ENCODE measurements around the gene C1QTNF8.

GRCh38 chr16:1109648-1110047, 13.6 kb upstream of the C1QTNF8 start:
- TF ChIP-seq, protein P1, sequence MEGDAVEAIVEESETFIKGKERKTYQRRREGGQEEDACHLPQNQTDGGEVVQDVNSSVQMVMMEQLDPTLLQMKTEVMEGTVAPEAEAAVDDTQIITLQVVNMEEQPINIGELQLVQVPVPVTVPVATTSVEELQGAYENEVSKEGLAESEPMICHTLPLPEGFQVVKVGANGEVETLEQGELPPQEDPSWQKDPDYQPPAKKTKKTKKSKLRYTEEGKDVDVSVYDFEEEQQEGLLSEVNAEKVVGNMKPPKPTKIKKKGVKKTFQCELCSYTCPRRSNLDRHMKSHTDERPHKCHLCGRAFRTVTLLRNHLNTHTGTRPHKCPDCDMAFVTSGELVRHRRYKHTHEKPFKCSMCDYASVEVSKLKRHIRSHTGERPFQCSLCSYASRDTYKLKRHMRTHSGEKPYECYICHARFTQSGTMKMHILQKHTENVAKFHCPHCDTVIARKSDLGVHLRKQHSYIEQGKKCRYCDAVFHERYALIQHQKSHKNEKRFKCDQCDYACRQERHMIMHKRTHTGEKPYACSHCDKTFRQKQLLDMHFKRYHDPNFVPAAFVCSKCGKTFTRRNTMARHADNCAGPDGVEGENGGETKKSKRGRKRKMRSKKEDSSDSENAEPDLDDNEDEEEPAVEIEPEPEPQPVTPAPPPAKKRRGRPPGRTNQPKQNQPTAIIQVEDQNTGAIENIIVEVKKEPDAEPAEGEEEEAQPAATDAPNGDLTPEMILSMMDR (IDR thresholded peaks at IDR 0.05) = no peak
- no peak for TF ChIP-seq POLR2A (IDR thresholded peaks at IDR 0.05)
